Measurements from ENCODE around the gene AHCTF1.

- no peak for TF ChIP-seq EZH2 (IDR thresholded peaks at IDR 0.05; ENCODE audit: insufficient read depth, poor library complexity, severe bottlenecking)
- no peak for TF ChIP-seq EZH2phosphoT487 (IDR thresholded peaks at IDR 0.05; ENCODE audit: insufficient read depth, low read depth)
Measured at GRCh38 chr1:246969621-246970020, 37.9 kb upstream of the AHCTF1 start.

All from GM23248 (cell line).